Gastroesophageal sphincter (tissue), 3 donors: ENCODE measurements around the gene FUT8.

Experiments
- EP300 ChIP-seq: sonication (generic); formaldehyde crosslinking; IDR thresholded peaks from one replicate; pipeline ENCODE4 v1.6.1; 2017; ENCODE audit warnings: antibody characterized with exemption, mild to moderate bottlenecking
- POLR2A ChIP-seq, 2 donors: fragments of 450-650 bp; IDR thresholded peaks; one replicate each; pipeline ENCODE4 v1.6.1; 2017; ENCODE audit warnings: antibody characterized with exemption in 2 of 2, mild to moderate bottlenecking in 2 of 2, moderate library complexity in 1 of 2
- TF ChIP-seq, protein P1 (sequence below), 4 experiments: fragments of 200-600 bp in 2 of 4; fragments of 450-650 bp in 2 of 4; sonication (generic) in 1 of 4; IDR thresholded peaks; one replicate each; pipeline ENCODE4 v1.5.1; 2017 to 2019; ENCODE audit warnings: antibody characterized with exemption in 4 of 4, mild to moderate bottlenecking in 2 of 4, moderate library complexity in 2 of 4

DNA sequence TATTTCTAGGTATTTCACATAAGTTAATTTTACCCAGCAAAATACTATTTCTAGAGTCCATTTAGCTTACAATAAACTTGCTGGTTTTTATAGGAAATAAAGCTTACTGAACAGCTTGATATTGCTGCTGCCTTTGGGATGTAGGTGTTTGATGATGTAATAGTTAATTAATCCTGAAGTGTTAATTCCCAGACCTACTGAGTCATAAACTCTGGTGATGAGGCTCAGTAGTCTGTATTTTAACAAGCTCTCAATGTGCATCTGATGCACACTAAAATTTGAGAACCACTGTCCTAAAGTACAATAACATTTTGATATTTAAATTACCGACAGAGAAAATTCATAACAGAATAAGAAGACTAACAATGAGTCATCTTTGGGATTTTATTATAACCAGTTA, 168.4 kb downstream of the FUT8 start:
- TF ChIP-seq, protein P1, sequence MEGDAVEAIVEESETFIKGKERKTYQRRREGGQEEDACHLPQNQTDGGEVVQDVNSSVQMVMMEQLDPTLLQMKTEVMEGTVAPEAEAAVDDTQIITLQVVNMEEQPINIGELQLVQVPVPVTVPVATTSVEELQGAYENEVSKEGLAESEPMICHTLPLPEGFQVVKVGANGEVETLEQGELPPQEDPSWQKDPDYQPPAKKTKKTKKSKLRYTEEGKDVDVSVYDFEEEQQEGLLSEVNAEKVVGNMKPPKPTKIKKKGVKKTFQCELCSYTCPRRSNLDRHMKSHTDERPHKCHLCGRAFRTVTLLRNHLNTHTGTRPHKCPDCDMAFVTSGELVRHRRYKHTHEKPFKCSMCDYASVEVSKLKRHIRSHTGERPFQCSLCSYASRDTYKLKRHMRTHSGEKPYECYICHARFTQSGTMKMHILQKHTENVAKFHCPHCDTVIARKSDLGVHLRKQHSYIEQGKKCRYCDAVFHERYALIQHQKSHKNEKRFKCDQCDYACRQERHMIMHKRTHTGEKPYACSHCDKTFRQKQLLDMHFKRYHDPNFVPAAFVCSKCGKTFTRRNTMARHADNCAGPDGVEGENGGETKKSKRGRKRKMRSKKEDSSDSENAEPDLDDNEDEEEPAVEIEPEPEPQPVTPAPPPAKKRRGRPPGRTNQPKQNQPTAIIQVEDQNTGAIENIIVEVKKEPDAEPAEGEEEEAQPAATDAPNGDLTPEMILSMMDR (IDR thresholded peaks at IDR 0.05), result no peak
- TF ChIP-seq POLR2A (IDR thresholded peaks at IDR 0.05) (no peak), EP300 (no peak)
